Measurements from ENCODE around the gene FAT2.
"Not testable (repeated sequence)": the region's sequence is repeated elsewhere in the genome, so short reads cannot be mapped to it uniquely, and the experiment has no call there.

The FAT2 gene

GRCh38 chr5:151581812-151582583 lies 9.1 kb downstream of the FAT2 start:
- no peak for DNase-seq
- Histone ChIP-seq H3K4ac (ENCODE audit: low read depth, low read length) (no peak overlapping the region), H3K4me2 (ENCODE audit: low read length) (no peak overlapping the region), H3K56ac (ENCODE audit: low read length) (no peak overlapping the region), H3K36me3 (ENCODE audit: control insufficient read depth, insufficient read depth, low read length) (no peaks in the 10 kb centered on the region), H3K4me1 (ENCODE audit: control insufficient read depth, low read depth, low read length) (no peaks in the 10 kb centered on the region), H3K4me3 (ENCODE audit: low read length) (no peak overlapping the region), H3K27me3 (ENCODE audit: insufficient read depth, low read length, poor library complexity) (no peaks in the 10 kb centered on the region), H3K18ac (ENCODE audit: low read length) (no peak overlapping the region), H3K9ac (ENCODE audit: low read length) (no peak overlapping the region), H4K5ac (ENCODE audit: low read length) (no peak overlapping the region), H2AK5ac (ENCODE audit: low read length) (no peak overlapping the region), H3K23ac (ENCODE audit: low read length) (no peak overlapping the region), H2BK15ac (replicated peaks; ENCODE audit: low read depth) (no peak overlapping the region), H3K27ac (ENCODE audit: low read depth, low read length) (no peak overlapping the region), H3K79me1 (ENCODE audit: low read length) (no peaks in the 10 kb centered on the region), H2BK120ac (ENCODE audit: low read depth, low read length) (no peak overlapping the region), H2BK5ac (ENCODE audit: low read length) (no peak overlapping the region), H4K8ac (ENCODE audit: low read depth, low read length) (no peak overlapping the region), H3K79me2 (ENCODE audit: control insufficient read depth, insufficient read depth, low read length) (no peaks in the 10 kb centered on the region)
- WGBS (ENCODE audit: extremely low coverage, insufficient coverage, low lambda C conversion rate), result no CpG with 5 or more reads among the region's 6 CpGs

GRCh38 chr5:151581347-151581746 lies 9.8 kb downstream of the FAT2 start:
- Histone ChIP-seq H3K4me2 (ENCODE audit: low read length) (no peak overlapping the region), H3K4me1 (ENCODE audit: control insufficient read depth, low read depth, low read length) (no peaks in the 10 kb centered on the region), H3K4ac (ENCODE audit: low read depth, low read length) (no peak overlapping the region), H3K23ac (ENCODE audit: low read length) (no peak overlapping the region), H2AK5ac (ENCODE audit: low read length) (no peak overlapping the region), H3K79me1 (ENCODE audit: low read length) (no peaks in the 10 kb centered on the region), H3K18ac (ENCODE audit: low read length) (no peak overlapping the region), H2BK5ac (ENCODE audit: low read length) (no peak overlapping the region), H3K27ac (ENCODE audit: low read depth, low read length) (no peak overlapping the region), H4K8ac (ENCODE audit: low read depth, low read length) (no peak overlapping the region), H2BK15ac (replicated peaks; ENCODE audit: low read depth) (no peak overlapping the region), H4K5ac (ENCODE audit: low read length) (no peak overlapping the region), H3K79me2 (ENCODE audit: control insufficient read depth, insufficient read depth, low read length) (no peaks in the 10 kb centered on the region), H3K9ac (ENCODE audit: low read length) (no peak overlapping the region), H3K36me3 (ENCODE audit: control insufficient read depth, insufficient read depth, low read length) (no peaks in the 10 kb centered on the region), H3K56ac (ENCODE audit: low read length) (no peak overlapping the region), H2BK120ac (ENCODE audit: low read depth, low read length) (no peak overlapping the region), H3K27me3 (ENCODE audit: insufficient read depth, low read length, poor library complexity) (no peaks in the 10 kb centered on the region), H3K4me3 (ENCODE audit: low read length) (no peak overlapping the region)
- no peak for DNase-seq
- no CpG with 5 or more reads among the region's 4 CpGs for WGBS (ENCODE audit: extremely low coverage, insufficient coverage, low lambda C conversion rate)

- Histone ChIP-seq H3K23ac (ENCODE audit: low read length) (no peak overlapping the region), H3K4me1 (ENCODE audit: control insufficient read depth, low read depth, low read length) (no peaks in the 10 kb centered on the region), H3K79me1 (ENCODE audit: low read length) (no peaks in the 10 kb centered on the region), H3K4ac (ENCODE audit: low read depth, low read length) (no peak overlapping the region), H4K8ac (ENCODE audit: low read depth, low read length) (no peak overlapping the region), H2AK5ac (ENCODE audit: low read length) (no peak overlapping the region), H3K9ac (ENCODE audit: low read length) (no peak overlapping the region), H3K27me3 (ENCODE audit: insufficient read depth, low read length, poor library complexity) (no peaks in the 10 kb centered on the region), H4K5ac (ENCODE audit: low read length) (no peak overlapping the region), H3K4me2 (ENCODE audit: low read length) (no peak overlapping the region), H3K18ac (ENCODE audit: low read length) (no peak overlapping the region), H2BK120ac (ENCODE audit: low read depth, low read length) (no peak overlapping the region), H2BK5ac (ENCODE audit: low read length) (no peak overlapping the region), H3K79me2 (ENCODE audit: control insufficient read depth, insufficient read depth, low read length) (no peaks in the 10 kb centered on the region), H3K27ac (ENCODE audit: low read depth, low read length) (no peak overlapping the region), H3K36me3 (ENCODE audit: control insufficient read depth, insufficient read depth, low read length) (no peaks in the 10 kb centered on the region), H3K56ac (ENCODE audit: low read length) (no peak overlapping the region), H3K4me3 (ENCODE audit: low read length) (no peak overlapping the region), H2BK15ac (replicated peaks; ENCODE audit: low read depth) (no peak overlapping the region)
- DNase-seq, result peak; percentile 57
- WGBS (ENCODE audit: extremely low coverage, insufficient coverage, low lambda C conversion rate), result no CpG with 5 or more reads among the region's 6 CpGs
Observed at GRCh38 chr5:151580858-151581257, 10.3 kb downstream of the FAT2 start.

- H3K79me2 ChIP-seq (ENCODE audit: control insufficient read depth, insufficient read depth, low read length), result no peaks in the 10 kb centered on the region
- H2BK5ac ChIP-seq (ENCODE audit: low read length), result no peak overlapping the region
- H2BK120ac ChIP-seq (ENCODE audit: low read depth, low read length), result no peak overlapping the region
- no peak overlapping the region for H4K5ac ChIP-seq (ENCODE audit: low read length)
- no peak overlapping the region for H3K23ac ChIP-seq (ENCODE audit: low read length)
- H3K27ac ChIP-seq (ENCODE audit: low read depth, low read length), result no peak overlapping the region
- no peaks in the 10 kb centered on the region for H3K79me1 ChIP-seq (ENCODE audit: low read length)
- no peak overlapping the region for H3K56ac ChIP-seq (ENCODE audit: low read length)
- DNase-seq, result no peak
- H3K36me3 ChIP-seq (ENCODE audit: control insufficient read depth, insufficient read depth, low read length), result no peaks in the 10 kb centered on the region
- no peak overlapping the region for H4K8ac ChIP-seq (ENCODE audit: low read depth, low read length)
- no peak overlapping the region for H3K9ac ChIP-seq (ENCODE audit: low read length)
- H3K4me2 ChIP-seq (ENCODE audit: low read length), result no peak overlapping the region
- no peak overlapping the region for H3K4ac ChIP-seq (ENCODE audit: low read depth, low read length)
- H2BK15ac ChIP-seq (replicated peaks; ENCODE audit: low read depth), result no peak overlapping the region
- no peaks in the 10 kb centered on the region for H3K4me1 ChIP-seq (ENCODE audit: control insufficient read depth, low read depth, low read length)
- no CpG with 5 or more reads among the region's 9 CpGs for WGBS (ENCODE audit: extremely low coverage, insufficient coverage, low lambda C conversion rate)
- no peak overlapping the region for H3K18ac ChIP-seq (ENCODE audit: low read length)
- no peak overlapping the region for H3K4me3 ChIP-seq (ENCODE audit: low read length)
- H3K27me3 ChIP-seq (ENCODE audit: insufficient read depth, low read length, poor library complexity), result no peaks in the 10 kb centered on the region
- H2AK5ac ChIP-seq (ENCODE audit: low read length), result no peak overlapping the region
Observed at GRCh38 chr5:151580239-151580638, 10.9 kb downstream of the FAT2 start.

- H3K9ac ChIP-seq (ENCODE audit: low read length); H3K4me1 ChIP-seq (ENCODE audit: control insufficient read depth, low read depth, low read length); H4K5ac ChIP-seq (ENCODE audit: low read length); H3K27me3 ChIP-seq (ENCODE audit: insufficient read depth, low read length, poor library complexity); H3K56ac ChIP-seq (ENCODE audit: low read length); H3K79me2 ChIP-seq (ENCODE audit: control insufficient read depth, insufficient read depth, low read length); H3K4ac ChIP-seq (ENCODE audit: low read depth, low read length); DNase-seq; H2BK120ac ChIP-seq (ENCODE audit: low read depth, low read length); H3K4me3 ChIP-seq (ENCODE audit: low read length); H2BK5ac ChIP-seq (ENCODE audit: low read length); H2BK15ac ChIP-seq (replicated peaks; ENCODE audit: low read depth); H2AK5ac ChIP-seq (ENCODE audit: low read length); H4K8ac ChIP-seq (ENCODE audit: low read depth, low read length); H3K79me1 ChIP-seq (ENCODE audit: low read length); H3K4me2 ChIP-seq (ENCODE audit: low read length); H3K36me3 ChIP-seq (ENCODE audit: control insufficient read depth, insufficient read depth, low read length); H3K27ac ChIP-seq (ENCODE audit: low read depth, low read length); H3K23ac ChIP-seq (ENCODE audit: low read length); H3K18ac ChIP-seq (ENCODE audit: low read length): not testable (repeated sequence)
- no CpG with 5 or more reads among the region's 1 CpG for WGBS (ENCODE audit: extremely low coverage, insufficient coverage, low lambda C conversion rate)
Observed at GRCh38 chr5:151579146-151579545, 12.0 kb downstream of the FAT2 start.

Data from mesendoderm (in vitro differentiated cells).